GM12874 (cell line): ENCODE measurements around the gene DIAPH1.

Source experiments
- TF ChIP-seq, protein P1 (sequence below): IDR thresholded peaks from 2 replicates; pipeline ENCODE4 v1.5.1; 2011; ENCODE audit warnings: low read depth, mild to moderate bottlenecking, control low read depth, low read length, moderate library complexity; ENCODE audit not compliant: insufficient read depth

DIAPH1 gene

DNA sequence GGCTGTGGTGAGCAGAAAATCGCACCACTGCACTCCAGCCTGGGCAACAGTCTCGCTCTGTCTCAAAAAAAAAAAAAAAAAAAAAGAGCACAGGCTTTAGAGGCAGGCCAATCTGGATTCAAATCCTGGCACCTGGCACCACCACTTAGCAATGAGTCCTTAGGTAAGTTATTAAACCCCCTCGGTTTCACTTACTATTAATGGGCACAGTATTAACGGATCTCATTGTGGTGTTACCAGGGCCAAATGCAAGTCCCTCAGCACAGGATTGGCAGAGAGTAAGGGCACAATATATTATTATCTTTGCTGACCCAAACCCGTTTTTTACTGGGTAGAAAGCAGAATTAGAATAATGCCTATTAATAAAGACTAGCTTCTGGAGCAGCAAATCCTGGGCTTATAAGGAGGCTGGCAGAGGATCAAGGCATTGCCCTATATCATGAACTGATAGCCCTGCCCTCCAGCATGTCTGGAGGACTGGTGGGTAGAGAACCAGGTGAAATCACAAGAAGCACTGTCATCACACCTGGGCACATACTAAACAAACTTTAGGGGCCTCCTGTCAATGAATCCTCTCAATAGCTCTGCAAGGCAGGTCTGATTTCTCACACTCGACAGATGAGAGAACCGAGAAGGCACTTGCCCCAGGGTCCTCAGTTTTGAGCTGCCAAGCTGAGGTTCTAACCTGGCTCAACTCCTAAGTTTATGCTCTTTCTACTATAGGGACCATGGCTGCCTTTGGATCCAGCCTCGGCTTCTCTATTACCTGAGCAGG, 112.2 kb downstream of the DIAPH1 start:
- TF ChIP-seq, protein P1, sequence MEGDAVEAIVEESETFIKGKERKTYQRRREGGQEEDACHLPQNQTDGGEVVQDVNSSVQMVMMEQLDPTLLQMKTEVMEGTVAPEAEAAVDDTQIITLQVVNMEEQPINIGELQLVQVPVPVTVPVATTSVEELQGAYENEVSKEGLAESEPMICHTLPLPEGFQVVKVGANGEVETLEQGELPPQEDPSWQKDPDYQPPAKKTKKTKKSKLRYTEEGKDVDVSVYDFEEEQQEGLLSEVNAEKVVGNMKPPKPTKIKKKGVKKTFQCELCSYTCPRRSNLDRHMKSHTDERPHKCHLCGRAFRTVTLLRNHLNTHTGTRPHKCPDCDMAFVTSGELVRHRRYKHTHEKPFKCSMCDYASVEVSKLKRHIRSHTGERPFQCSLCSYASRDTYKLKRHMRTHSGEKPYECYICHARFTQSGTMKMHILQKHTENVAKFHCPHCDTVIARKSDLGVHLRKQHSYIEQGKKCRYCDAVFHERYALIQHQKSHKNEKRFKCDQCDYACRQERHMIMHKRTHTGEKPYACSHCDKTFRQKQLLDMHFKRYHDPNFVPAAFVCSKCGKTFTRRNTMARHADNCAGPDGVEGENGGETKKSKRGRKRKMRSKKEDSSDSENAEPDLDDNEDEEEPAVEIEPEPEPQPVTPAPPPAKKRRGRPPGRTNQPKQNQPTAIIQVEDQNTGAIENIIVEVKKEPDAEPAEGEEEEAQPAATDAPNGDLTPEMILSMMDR, result no peak

DNA sequence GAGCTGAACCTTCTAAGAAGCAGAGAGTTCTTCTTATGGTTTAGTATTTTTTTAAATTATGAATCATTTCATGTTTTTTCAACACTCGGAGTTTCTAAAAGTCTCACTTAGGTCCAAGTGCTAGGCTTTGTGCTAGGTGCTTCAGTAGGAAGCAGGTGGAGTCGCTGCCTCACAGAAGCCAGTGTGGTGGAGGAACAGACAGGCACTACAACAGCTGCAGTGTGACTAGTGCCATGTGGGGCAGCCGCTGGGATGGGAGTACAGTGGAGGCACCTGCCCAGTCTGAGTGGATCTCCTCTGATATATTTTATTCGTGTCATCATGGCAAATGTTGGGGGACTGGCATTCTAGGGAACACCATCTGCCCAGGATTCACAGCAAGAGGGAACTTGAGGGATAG, 114.6 kb downstream of the DIAPH1 start:
- TF ChIP-seq, protein P1, result no peak

DNA sequence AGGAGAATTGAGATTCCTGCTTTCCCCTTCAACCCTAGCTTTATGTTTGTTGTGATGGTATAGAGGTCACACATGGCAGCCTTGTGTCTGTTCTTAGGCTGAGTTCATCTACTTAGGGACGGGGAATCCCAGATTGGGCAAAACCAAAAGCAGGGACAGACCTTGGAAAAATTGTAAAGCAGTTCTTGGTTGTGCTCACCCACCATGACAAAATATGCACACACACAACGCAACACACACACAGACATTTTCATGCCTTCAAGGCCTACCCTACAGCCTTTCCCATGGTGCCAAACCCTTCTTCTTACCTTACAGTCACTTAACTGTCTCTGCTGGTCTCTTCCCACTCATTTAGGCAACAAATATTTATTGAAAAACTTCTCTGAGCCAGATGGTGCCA, 115.1 kb downstream of the DIAPH1 start:
- TF ChIP-seq, protein P1, result no peak

DNA sequence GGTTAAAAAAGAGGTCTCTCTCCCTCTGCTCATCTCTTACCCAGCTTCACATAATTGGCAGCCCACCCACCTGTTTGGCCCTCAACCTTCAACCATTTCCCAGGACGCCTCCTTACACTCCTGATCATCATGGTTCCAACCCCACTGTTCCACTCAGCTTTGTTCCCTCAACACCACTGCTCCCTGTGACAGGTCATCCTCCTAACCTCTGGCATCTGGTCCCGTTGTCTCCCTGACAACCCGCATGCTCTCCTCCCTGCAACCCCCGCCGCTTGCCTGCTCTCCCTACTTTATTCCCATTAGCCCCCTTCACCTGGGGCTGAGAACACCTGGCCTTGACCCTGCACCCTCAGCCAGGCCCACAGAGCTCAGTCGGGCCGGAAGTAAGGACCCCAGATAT, 117.0 kb downstream of the DIAPH1 start:
- TF ChIP-seq, protein P1, result no peak

DNA sequence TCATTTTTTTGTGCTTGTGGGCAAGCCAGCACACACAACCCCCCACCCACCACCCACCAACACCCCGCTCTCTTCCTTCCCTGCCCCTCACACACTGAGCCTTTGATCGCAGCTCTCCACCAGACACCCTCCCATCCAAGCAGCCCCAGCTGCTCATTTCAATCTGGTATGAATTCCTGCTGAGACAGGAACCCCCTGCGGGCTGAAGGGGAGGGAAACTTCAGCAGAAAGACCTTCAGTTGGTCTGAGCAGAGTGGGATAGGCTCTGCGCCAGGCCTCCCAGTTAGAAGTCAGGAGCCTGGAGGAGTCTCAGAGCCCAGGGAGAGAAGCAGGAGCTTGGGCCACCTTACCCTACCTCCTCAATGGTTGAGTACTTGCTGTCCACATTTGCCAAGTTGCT, 122.8 kb downstream of the DIAPH1 start:
- TF ChIP-seq, protein P1, result no peak

DNA sequence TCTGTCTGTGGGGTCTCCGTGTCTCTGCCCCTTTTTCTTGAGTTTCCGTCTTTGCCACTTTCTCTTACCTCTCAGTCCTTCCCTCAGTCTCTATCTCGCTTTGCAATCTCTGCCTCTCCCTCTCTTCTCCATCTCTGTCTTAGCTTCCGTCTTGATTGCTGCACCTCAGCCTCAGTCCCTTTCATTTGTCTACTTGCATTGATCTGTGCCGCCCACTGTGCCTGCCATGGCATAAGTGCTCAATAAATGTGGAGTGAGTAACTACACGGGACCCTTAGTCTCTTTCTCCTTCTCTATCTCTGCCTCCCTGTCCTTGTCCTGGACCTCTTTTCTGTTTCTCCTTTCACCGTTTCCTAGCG, 123.4 kb downstream of the DIAPH1 start:
- TF ChIP-seq, protein P1, result no peak

DNA sequence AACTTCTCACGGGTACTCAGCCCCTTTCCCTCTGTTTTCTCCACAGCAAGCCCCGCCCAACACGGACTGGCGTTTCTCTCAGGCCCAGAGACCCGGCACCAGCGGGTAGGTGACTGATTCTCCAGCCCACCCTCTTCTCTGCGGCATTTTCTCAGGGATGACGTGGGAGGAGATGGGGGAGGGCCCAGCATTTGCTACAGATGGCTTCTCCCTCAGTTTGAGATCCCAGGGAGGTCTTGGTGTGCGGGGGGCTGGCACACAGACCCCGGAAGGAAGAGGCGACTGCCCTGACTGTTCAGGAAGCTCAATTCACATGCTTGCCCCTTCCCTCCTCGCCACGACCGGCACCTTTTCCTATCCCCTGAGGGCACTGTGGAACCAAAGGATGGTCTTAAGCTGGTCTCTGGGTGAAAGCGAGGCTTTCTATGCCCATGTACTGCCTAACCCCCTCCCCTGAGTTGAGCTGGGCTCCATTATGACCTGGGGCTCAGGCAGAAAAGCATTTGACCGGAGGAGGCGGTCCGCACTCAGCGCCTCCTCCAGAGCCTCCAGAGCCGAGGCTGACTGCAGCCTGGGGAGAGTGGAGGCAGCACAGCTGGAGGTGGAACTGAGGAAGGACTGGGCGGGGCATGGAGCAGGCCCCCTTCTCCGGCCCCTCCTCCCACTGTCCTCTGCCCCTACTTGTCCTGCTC, 123.9 kb downstream of the DIAPH1 start:
- TF ChIP-seq, protein P1, result no peak
